Gastroesophageal sphincter (tissue), 3 donors: ENCODE data around the gene ATP2B2.

Source experiments
- EP300 ChIP-seq: sonication (generic); formaldehyde crosslinking; IDR thresholded peaks from one replicate; pipeline ENCODE4 v1.6.1; 2017; ENCODE audit warnings: antibody characterized with exemption, mild to moderate bottlenecking
- POLR2A ChIP-seq, 2 donors: fragments of 450-650 bp; IDR thresholded peaks; one replicate each; pipeline ENCODE4 v1.6.1; 2017; ENCODE audit warnings: antibody characterized with exemption in 2 of 2, mild to moderate bottlenecking in 2 of 2, moderate library complexity in 1 of 2
- POLR2AphosphoS5 ChIP-seq: sonication (generic); formaldehyde crosslinking; IDR thresholded peaks from one replicate; pipeline ENCODE4 v1.6.1; 2017; ENCODE audit warnings: antibody characterized with exemption
- TF ChIP-seq, protein P1 (sequence below), 4 experiments: fragments of 200-600 bp in 2 of 4; fragments of 450-650 bp in 2 of 4; sonication (generic) in 1 of 4; IDR thresholded peaks; one replicate each; pipeline ENCODE4 v1.5.1; 2017 to 2019; ENCODE audit warnings: antibody characterized with exemption in 4 of 4, mild to moderate bottlenecking in 2 of 4, moderate library complexity in 2 of 4

DNA sequence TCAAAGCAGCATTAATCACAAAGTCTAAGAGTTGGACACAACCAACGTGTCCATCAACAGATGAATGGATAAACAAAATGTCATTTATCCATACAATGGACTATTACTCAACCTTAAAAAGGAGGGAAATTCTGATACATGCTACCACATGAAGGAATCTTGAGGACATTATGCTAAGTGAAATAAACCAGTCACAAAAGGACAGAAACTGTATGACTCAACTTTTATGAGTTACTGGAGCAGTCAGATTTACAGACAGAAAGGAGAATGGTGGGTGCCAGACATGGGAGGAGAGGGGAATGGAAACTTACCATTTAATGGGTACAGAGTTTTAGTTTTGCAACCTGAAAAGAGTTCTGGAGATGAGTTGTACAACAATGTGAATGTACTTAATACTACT is 141.5 kb downstream of the ATP2B2 start:
- TF ChIP-seq POLR2A (IDR thresholded peaks at IDR 0.05) (no peak), POLR2AphosphoS5 (no peak), EP300 (no peak)
- TF ChIP-seq, protein P1, sequence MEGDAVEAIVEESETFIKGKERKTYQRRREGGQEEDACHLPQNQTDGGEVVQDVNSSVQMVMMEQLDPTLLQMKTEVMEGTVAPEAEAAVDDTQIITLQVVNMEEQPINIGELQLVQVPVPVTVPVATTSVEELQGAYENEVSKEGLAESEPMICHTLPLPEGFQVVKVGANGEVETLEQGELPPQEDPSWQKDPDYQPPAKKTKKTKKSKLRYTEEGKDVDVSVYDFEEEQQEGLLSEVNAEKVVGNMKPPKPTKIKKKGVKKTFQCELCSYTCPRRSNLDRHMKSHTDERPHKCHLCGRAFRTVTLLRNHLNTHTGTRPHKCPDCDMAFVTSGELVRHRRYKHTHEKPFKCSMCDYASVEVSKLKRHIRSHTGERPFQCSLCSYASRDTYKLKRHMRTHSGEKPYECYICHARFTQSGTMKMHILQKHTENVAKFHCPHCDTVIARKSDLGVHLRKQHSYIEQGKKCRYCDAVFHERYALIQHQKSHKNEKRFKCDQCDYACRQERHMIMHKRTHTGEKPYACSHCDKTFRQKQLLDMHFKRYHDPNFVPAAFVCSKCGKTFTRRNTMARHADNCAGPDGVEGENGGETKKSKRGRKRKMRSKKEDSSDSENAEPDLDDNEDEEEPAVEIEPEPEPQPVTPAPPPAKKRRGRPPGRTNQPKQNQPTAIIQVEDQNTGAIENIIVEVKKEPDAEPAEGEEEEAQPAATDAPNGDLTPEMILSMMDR (IDR thresholded peaks at IDR 0.05) = no peak
